ENCODE results near the gene U2SURP.
"Not testable (repeated sequence)": the region's sequence is repeated elsewhere in the genome, so short reads cannot be mapped to it uniquely, and the experiment has no call there.

The U2SURP gene

GRCh38 chr3:142981108-142981507 is 20.3 kb upstream of the U2SURP start:
- DNase-seq (ENCODE audit: low spot score): no peak
- TF ChIP-seq, protein P1, sequence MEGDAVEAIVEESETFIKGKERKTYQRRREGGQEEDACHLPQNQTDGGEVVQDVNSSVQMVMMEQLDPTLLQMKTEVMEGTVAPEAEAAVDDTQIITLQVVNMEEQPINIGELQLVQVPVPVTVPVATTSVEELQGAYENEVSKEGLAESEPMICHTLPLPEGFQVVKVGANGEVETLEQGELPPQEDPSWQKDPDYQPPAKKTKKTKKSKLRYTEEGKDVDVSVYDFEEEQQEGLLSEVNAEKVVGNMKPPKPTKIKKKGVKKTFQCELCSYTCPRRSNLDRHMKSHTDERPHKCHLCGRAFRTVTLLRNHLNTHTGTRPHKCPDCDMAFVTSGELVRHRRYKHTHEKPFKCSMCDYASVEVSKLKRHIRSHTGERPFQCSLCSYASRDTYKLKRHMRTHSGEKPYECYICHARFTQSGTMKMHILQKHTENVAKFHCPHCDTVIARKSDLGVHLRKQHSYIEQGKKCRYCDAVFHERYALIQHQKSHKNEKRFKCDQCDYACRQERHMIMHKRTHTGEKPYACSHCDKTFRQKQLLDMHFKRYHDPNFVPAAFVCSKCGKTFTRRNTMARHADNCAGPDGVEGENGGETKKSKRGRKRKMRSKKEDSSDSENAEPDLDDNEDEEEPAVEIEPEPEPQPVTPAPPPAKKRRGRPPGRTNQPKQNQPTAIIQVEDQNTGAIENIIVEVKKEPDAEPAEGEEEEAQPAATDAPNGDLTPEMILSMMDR (IDR thresholded peaks at IDR 0.05; ENCODE audit: extremely low read depth, missing control alignments): no peak

- TF ChIP-seq, protein P1 (IDR thresholded peaks at IDR 0.05; ENCODE audit: extremely low read depth, missing control alignments): no peak
- DNase-seq (ENCODE audit: low spot score): no peak
Measured at GRCh38 chr3:142982038-142982773, 19.2 kb upstream of the U2SURP start.

DNA sequence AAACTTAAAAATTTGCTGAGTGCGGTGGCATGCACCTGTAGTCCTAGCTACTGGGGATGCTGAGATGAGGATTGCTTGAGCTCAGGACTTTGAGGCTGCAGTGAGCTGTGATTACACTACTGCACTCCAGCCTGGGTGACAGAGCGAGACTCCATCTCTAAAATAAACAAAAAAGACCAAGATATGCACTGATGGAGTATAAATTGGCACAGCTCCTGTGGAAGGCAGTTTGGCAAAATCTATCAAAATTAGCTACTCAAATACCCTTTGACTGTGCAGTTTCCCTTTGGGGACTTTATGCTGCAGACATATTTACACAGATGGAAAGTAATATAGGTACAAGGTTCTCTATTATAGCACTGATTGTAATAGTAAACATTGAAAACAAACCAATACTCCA is 18.1 kb upstream of the U2SURP start:
- no peak for DNase-seq (ENCODE audit: low spot score)
- TF ChIP-seq, protein P1 (IDR thresholded peaks at IDR 0.05; ENCODE audit: extremely low read depth, missing control alignments): no peak

DNA sequence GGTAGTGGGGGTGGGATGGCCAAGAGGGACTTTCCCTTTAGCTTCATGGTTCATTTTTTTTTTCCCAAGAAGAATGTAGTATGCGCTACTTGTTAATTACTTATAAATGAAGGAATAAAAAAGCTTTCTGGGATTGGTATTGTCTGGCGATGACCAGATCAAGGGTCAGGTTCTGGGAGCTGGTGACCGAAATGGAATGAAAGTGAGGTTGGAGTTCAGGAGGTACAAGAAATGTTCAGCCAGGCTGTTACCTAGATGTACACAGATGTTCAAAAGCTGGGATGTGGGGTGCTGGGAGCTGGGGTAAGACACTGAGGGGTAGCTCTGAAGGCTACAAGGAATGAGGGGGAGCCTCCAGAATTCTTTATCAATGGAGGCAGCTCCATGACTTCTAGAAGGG is 17.1 kb upstream of the U2SURP start:
- no peak for DNase-seq (ENCODE audit: low spot score)
- TF ChIP-seq, protein P1 (IDR thresholded peaks at IDR 0.05; ENCODE audit: extremely low read depth, missing control alignments): no peak

DNA sequence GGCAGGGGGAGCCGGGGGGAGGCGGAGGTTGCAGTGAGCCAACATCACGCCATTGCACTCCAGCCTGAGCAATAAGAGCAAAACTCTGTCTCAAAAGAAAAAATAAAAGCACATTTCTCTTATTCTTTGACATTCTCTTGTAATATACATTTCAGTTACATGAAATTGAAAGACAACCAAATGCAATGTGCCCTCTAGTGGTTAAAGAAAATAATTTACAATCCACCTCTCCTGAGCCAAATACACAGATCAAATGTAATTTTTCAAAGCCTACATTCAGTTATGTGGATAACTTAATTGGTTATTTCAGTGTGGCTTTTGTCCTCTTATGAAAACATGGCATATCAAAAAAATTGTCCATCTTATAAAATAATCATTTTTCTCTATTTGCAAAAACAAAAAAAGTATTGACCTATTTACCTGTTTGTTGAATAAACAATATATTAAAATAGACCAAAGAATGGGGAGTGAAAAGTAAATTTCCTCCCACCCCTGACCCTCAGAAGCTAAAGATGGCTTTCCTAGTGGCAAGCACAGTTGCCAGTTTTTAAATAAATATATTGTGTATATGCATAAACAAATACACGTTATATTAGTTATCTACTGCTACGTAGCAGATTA is 14.2 kb upstream of the U2SURP start:
- peak; percentile 53 for DNase-seq (ENCODE audit: low spot score)
- TF ChIP-seq, protein P1 (IDR thresholded peaks at IDR 0.05; ENCODE audit: extremely low read depth, missing control alignments): peak; percentile 24

DNA sequence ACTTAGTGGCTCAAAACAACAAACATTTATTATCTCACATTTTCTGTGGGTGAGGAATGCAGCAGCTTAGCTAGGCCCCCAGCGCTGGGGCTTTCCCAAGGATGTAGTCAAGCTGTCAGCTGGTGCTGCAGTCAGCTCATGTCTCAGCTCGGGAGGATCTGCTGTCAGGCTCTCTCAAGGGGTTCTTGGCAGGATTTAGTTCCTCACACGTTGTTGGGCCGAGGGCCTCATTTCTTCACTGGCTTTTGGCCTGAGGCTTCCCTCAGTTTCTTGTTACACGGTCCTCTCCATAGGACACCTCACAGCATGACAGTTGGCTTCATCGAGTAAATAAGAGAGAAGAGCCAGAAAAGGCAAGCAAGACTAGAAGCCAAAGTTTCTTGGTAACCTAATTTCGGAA is 13.7 kb upstream of the U2SURP start:
- TF ChIP-seq, protein P1 (IDR thresholded peaks at IDR 0.05; ENCODE audit: extremely low read depth, missing control alignments): no peak
- DNase-seq (ENCODE audit: low spot score): peak; percentile 58

DNA sequence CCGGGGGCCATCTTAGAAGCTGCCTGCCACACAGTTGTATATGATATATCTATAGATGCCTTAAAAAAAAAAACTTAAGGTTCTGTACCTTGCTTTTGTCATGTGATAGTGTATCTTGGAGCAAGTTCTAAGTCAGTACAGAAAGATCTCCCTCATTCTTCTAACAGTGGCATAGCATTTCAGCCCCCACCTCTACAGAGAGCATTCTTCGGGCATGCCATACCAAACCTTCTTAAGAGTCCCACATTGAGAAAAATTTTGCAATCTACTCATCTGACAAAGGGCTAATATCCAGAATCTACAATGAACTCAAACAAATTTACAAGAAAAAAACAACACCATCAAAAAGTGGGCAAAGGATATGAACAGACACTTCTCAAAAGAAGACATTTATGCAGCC is 13.1 kb upstream of the U2SURP start:
- not testable (repeated sequence) for DNase-seq (ENCODE audit: low spot score)

GRCh38 chr3:142988826-142989225 is 12.5 kb upstream of the U2SURP start:
- not testable (repeated sequence) for DNase-seq (ENCODE audit: low spot score)

All from GM20000 (cell line).